H1 (cell line): ENCODE measurements around the gene USP7. TPM values are rescaled to one million over a fixed set of nuclear protein-coding genes. Genes with fewer than 3 reads are reported as not detected.

Experiments used
- CTCF ChIA-PET: fragments of 300-600 bp; sonication (Branson Sonifier 250); formaldehyde crosslinking; loops from one replicate; lab custom pipeline; 2021; ENCODE audit not compliant: partially characterized antibody; lab: Charles Lee
- POLR2A ChIA-PET: fragments of 300-600 bp; sonication (Branson Sonifier 250); formaldehyde crosslinking; loops from one replicate; lab custom pipeline; 2021; ENCODE audit warnings: inconsistent platforms; ENCODE audit not compliant: partially characterized antibody; lab: Charles Lee
- DNase-seq, 2 experiments: peaks; one replicate each; pipeline versions ENCODE4 v3.0.0 to v3.0.0-alpha.2; 2010 to 2022; ENCODE audit warnings: low spot score in 2 of 2, low read depth in 1 of 2, mixed read lengths in 1 of 2
- FAIRE-seq: peaks from 2 replicates; lab custom pipeline; 2011; peaks lifted over from hg19 to GRCh38; lab: Jason Lieb, UNC
- H2AFZ ChIP-seq: 2 replicates; pipeline ENCODE4 v1.8.1; 2012; ENCODE audit warnings: low read length, inconsistent platforms
- H2AK5ac ChIP-seq: 2 replicates; pipeline ENCODE4 v1.6.1; 2013; ENCODE audit warnings: low read depth, low read length
- H2BK120ac ChIP-seq: replicated peaks from 2 replicates; pipeline ENCODE3; 2013; ENCODE audit warnings: low read depth, low read length, inconsistent platforms
- H2BK12ac ChIP-seq: 2 replicates; pipeline ENCODE4 v1.6.1; 2013; ENCODE audit warnings: low read depth, low read length
- H2BK15ac ChIP-seq: 2 replicates; pipeline ENCODE4 v1.6.1; 2013; ENCODE audit warnings: low read length
- H2BK20ac ChIP-seq: 2 replicates; pipeline ENCODE4 v1.6.1; 2013; ENCODE audit warnings: low read length
- H2BK5ac ChIP-seq: 2 replicates; pipeline ENCODE4 v1.6.1; 2013; ENCODE audit warnings: low read depth, low read length
- H3K14ac ChIP-seq: 2 replicates; pipeline ENCODE4 v1.6.1; 2013; ENCODE audit warnings: inconsistent platforms; ENCODE audit not compliant: insufficient read length
- H3K18ac ChIP-seq: 2 replicates; pipeline ENCODE4 v1.6.1; 2013; ENCODE audit warnings: low read length; ENCODE audit errors: extremely low read depth
- H3K23ac ChIP-seq: 2 replicates; pipeline ENCODE4 v1.6.1; 2013; ENCODE audit warnings: inconsistent platforms; ENCODE audit not compliant: insufficient read length
- H3K23me2 ChIP-seq: 2 replicates; pipeline ENCODE4 v1.6.1; 2013; ENCODE audit warnings: low read depth, low read length
- H3K27ac ChIP-seq: 2 replicates; pipeline ENCODE4 v1.6.1; 2011; ENCODE audit warnings: low read depth, low read length, inconsistent platforms
- H3K27me3 ChIP-seq, 4 experiments: replicated peaks in 1 of 4; 1 replicate in 1 of 4; 2 replicates in 3 of 4; pipeline versions ENCODE4 v1.6.1 to v1.8.1; 2011 to 2013; ENCODE audit warnings: low read length in 3 of 4, mild to moderate bottlenecking in 3 of 4, inconsistent platforms in 2 of 4, mixed read lengths in 2 of 4, moderate library complexity in 1 of 4; ENCODE audit not compliant: control insufficient read depth in 3 of 4, insufficient read depth in 3 of 4; ENCODE audit errors: extremely low read depth in 1 of 4
- H3K36me3 ChIP-seq, 4 experiments: 2 replicates each; pipeline versions ENCODE4 v1.6.1 to v1.8.1; 2011 to 2013; ENCODE audit warnings: mild to moderate bottlenecking in 4 of 4, low read length in 3 of 4, moderate library complexity in 2 of 4, control low read depth in 1 of 4, inconsistent platforms in 1 of 4; ENCODE audit not compliant: insufficient read depth in 4 of 4, control insufficient read depth in 2 of 4
- H3K4ac ChIP-seq: replicated peaks from 2 replicates; pipeline ENCODE3; 2013; ENCODE audit warnings: low read length, low read depth, mixed read lengths, inconsistent platforms; ENCODE audit not compliant: insufficient read length
- H3K4me1 ChIP-seq, 4 experiments: replicated peaks in 1 of 4; 1 replicate in 1 of 4; 2 replicates in 3 of 4; pipeline versions ENCODE4 v1.6.1 to v1.8.1; 2011 to 2013; ENCODE audit warnings: low read length in 3 of 4, inconsistent platforms in 2 of 4, mixed read lengths in 1 of 4; ENCODE audit not compliant: insufficient read depth in 4 of 4, control insufficient read depth in 3 of 4
- H3K4me2 ChIP-seq, 2 experiments: 2 replicates each; pipeline versions ENCODE4 v1.6.1 to v1.8.1; 2011 to 2013; ENCODE audit warnings: low read depth in 2 of 2, low read length in 2 of 2, control low read depth in 1 of 2, inconsistent platforms in 1 of 2, mild to moderate bottlenecking in 1 of 2; ENCODE audit not compliant: insufficient read depth in 1 of 2
- H3K4me3 ChIP-seq, 4 experiments: fragments of 200-600, 300-600 bp in 1 of 4; sonication (generic), shearing (Covaris generic), sonication (Bioruptor Twin) in 1 of 4; 2 replicates each; pipeline versions ENCODE4 v1.5.1 to v1.8.1; 2011 to 2016; ENCODE audit warnings: low read length in 4 of 4, low read depth in 3 of 4, control low read depth in 2 of 4, inconsistent platforms in 2 of 4, mild to moderate bottlenecking in 2 of 4, mixed read lengths in 1 of 4, moderate library complexity in 1 of 4; ENCODE audit not compliant: insufficient read depth in 2 of 4; ENCODE audit errors: extremely low read depth in 1 of 4
- H3K56ac ChIP-seq: replicated peaks from 2 replicates; pipeline ENCODE3; 2013; ENCODE audit warnings: low read depth, mild to moderate bottlenecking, mixed read lengths, low read length, inconsistent platforms; ENCODE audit not compliant: insufficient read length
- H3K79me1 ChIP-seq: 2 replicates; pipeline ENCODE4 v1.6.1; 2013; ENCODE audit warnings: low read depth, low read length, control low read depth
- H3K79me2 ChIP-seq, 2 experiments: 2 replicates each; pipeline versions ENCODE4 v1.6.1 to v1.8.1; 2012 to 2013; ENCODE audit warnings: low read length in 2 of 2, mild to moderate bottlenecking in 2 of 2, inconsistent platforms in 1 of 2; ENCODE audit not compliant: insufficient read depth in 2 of 2, control insufficient read depth in 1 of 2
- H3K9ac ChIP-seq, 4 experiments: replicated peaks in 1 of 4; 1 replicate in 1 of 4; 2 replicates in 3 of 4; pipeline versions ENCODE4 v1.6.1 to v1.8.1; 2011 to 2013; ENCODE audit warnings: low read depth in 3 of 4, low read length in 3 of 4, control low read depth in 2 of 4, mild to moderate bottlenecking in 2 of 4, moderate library complexity in 2 of 4, inconsistent platforms in 1 of 4; ENCODE audit errors: extremely low read depth in 1 of 4
- H3K9me3 ChIP-seq, 2 experiments: 2 replicates each; pipeline versions ENCODE4 v1.6.1 to v1.8.1; 2012 to 2013; ENCODE audit warnings: mild to moderate bottlenecking in 2 of 2, moderate library complexity in 2 of 2, control low read depth in 1 of 2, inconsistent platforms in 1 of 2, low read depth in 1 of 2, low read length in 1 of 2, mixed read lengths in 1 of 2; ENCODE audit not compliant: insufficient read depth in 2 of 2
- H4K20me1 ChIP-seq, 2 experiments: replicated peaks in 1 of 2; 2 replicates each; pipeline versions ENCODE3 to v1.8.1; 2011 to 2013; ENCODE audit warnings: inconsistent platforms in 2 of 2, low read length in 2 of 2, mild to moderate bottlenecking in 1 of 2; ENCODE audit not compliant: insufficient read depth in 2 of 2, control insufficient read depth in 1 of 2
- H4K5ac ChIP-seq: 2 replicates; pipeline ENCODE4 v1.6.1; 2013; ENCODE audit warnings: low read length, low read depth, mixed read lengths, inconsistent platforms; ENCODE audit not compliant: insufficient read length
- H4K8ac ChIP-seq: 2 replicates; pipeline ENCODE4 v1.8.0; 2013; ENCODE audit warnings: mild to moderate bottlenecking, moderate library complexity, low read length, inconsistent platforms; ENCODE audit not compliant: insufficient read depth; ENCODE audit errors: extremely low read depth
- H4K91ac ChIP-seq: replicated peaks from 2 replicates; pipeline ENCODE3; 2013; ENCODE audit warnings: low read length, mixed read lengths, inconsistent platforms; ENCODE audit not compliant: insufficient read length
- BCL11A ChIP-seq, 2 experiments: IDR thresholded peaks; one replicate each; pipeline ENCODE4 v1.6.1; 2011; ENCODE audit warnings: low read depth in 2 of 2, low read length in 2 of 2, mild to moderate bottlenecking in 2 of 2
- CHD1 ChIP-seq: IDR thresholded peaks from 2 replicates; pipeline ENCODE4 v1.6.1; 2012; ENCODE audit warnings: low read depth, low read length, improper control_type of control experiment
- EP300 ChIP-seq, 2 experiments: IDR thresholded peaks; 1 replicate in 1 of 2; 2 replicates in 1 of 2; pipeline ENCODE4 v1.6.1; 2011 to 2012; ENCODE audit warnings: low read depth in 2 of 2, low read length in 2 of 2, mild to moderate bottlenecking in 2 of 2, borderline replicate concordance in 1 of 2, inconsistent platforms in 1 of 2, moderate library complexity in 1 of 2
- ZNF274 ChIP-seq: IDR thresholded peaks from 2 replicates; pipeline ENCODE4 v1.7.0; 2012; ENCODE audit warnings: low read length, borderline replicate concordance; ENCODE audit errors: extremely low read depth
- WGBS, 2 experiments: shearing (Covaris generic) in 1 of 2; methylation state at CpG; one replicate each; pipeline versions ENCODE4 v1.1.6 to v1.1.7; 2013 to 2015; ENCODE audit warnings: low lambda C conversion rate in 2 of 2, mixed read lengths in 2 of 2, inconsistent platforms in 1 of 2, low coverage in 1 of 2, missing lambda C conversion rate in 1 of 2; ENCODE audit not compliant: insufficient replicate concordance in 2 of 2, insufficient coverage in 1 of 2, insufficient read length in 1 of 2; ENCODE audit errors: extremely low coverage in 1 of 2, missing lambda C conversion rate in 1 of 2; 5-methylcytosine and 5-hydroxymethylcytosine counted together
- polyA plus RNA-seq, 7 experiments: library from polyadenylated mRNA; depleted of rRNA in 3 of 7; stranded (reverse) in 5 of 7; unstranded in 2 of 7; fragments of >200 nt in 5 of 7; fragments of 200-250 nt in 2 of 7; gene quantifications; 1 replicate in 5 of 7; 2 replicates in 1 of 7; 4 replicates in 1 of 7; pipeline versions ENCODE4 v1.2.1 to v1.2.3, GENCODE V29; 2011 to 2013; ENCODE audit warnings: missing spikeins in 2 of 7, mixed read lengths in 2 of 7
- total RNA-seq: library from RNA; stranded (reverse); fragmentation: NEBNext Ultra II Directional; extraction: Animal tissue kit (Norgen Biotek cat#: 25700); gene quantifications from 2 replicates; pipeline ENCODE4 v1.2.1, GENCODE V29; 2021
- TF ChIP-seq, protein P1 (sequence below): IDR thresholded peaks from 2 replicates; pipeline ENCODE4 v1.6.1; 2011; ENCODE audit warnings: low read depth, mild to moderate bottlenecking, low read length; ENCODE audit not compliant: insufficient read depth

Gene USP7
- total and polyA plus RNA-seq, 2 of the 8 experiments (the other 6 are each of a cell fraction or from before 2014, with no cell fraction given): 21.3 to 211 TPM

DNA sequence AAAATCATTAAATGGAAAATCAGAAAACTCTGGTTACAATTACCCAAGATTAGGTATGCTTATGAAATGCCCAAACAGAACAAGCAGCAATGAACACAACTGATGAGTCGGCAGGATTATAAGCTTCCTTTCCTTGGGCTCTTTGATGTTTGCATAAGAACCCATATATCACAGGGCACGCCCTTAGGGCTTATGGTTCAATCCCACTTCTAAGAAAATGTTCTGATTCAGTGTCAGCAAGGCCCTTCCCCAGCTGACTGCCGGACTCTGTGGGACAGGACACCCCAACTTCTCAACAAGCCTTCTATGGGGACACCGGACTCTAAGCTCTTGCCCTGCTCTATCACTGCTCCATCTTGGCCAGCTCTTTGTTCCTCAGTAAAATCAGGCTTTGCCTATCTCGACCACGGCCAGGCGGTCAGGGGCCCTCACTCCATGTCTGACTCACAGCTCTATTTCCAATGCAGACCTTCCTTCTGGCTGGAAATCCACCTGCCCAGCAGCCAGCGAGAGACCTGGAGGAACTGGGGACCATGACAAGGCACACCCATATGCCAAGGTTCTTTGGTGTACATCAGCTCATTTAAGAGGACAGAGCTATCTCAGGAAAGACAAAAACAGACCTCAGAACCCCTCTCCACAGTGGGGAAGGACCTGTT is 54.8 kb downstream of the USP7 start:
- Histone ChIP-seq H3K4me1 (no peaks in the 10 kb centered on the region; a peak in 1 of 7 replicates), H3K79me1 (peaks cover 11% of the 10 kb centered on the region), H3K9ac (no peak overlapping the region), H2BK20ac (no peak overlapping the region), H3K56ac (no peak overlapping the region), H2BK12ac (no peak overlapping the region), H3K27me3 (no peaks in the 10 kb centered on the region), H2BK15ac (no peak overlapping the region), H3K14ac (no peak overlapping the region), H4K91ac (no peak overlapping the region), H2BK120ac (no peak overlapping the region), H3K27ac (no peak overlapping the region), H3K36me3 (peaks cover 10 to 76% (median 47%) of the 10 kb centered on the region in 4 experiments), H3K18ac (no peak overlapping the region), H3K79me2 (peaks cover 0 to 6% of the 10 kb centered on the region in 2 experiments; a peak in 1 of 4 replicates), H2AK5ac (no peak overlapping the region), H3K23me2 (no peaks in the 10 kb centered on the region), H3K4ac (no peak overlapping the region), H4K8ac (no peak overlapping the region), H3K4me3 (no peak overlapping the region), H4K5ac (no peak overlapping the region), H2BK5ac (no peak overlapping the region), H2AFZ (no peak overlapping the region), H4K20me1 (peaks cover 4 to 9% of the 10 kb centered on the region in 2 experiments), H3K9me3 (no peaks in the 10 kb centered on the region), H3K23ac (no peak overlapping the region), H3K4me2 (no peak overlapping the region)
- ChIA-PET POLR2A (interaction anchor here (0.8 kb wide), 1 partner anchor 15 kb away, joined by 4 read pairs; no protein-coding TSS in a partner anchor), CTCF (interaction anchor here (0.5 to 1.8 kb wide), 10 partner anchors 11 to 226 kb away, joined by 3 to 8 read pairs (median 4); no protein-coding TSS in a partner anchor)
- FAIRE-seq (no peak), DNase-seq (no peak)
- TF ChIP-seq EP300 (IDR thresholded peaks at IDR 0.05; ENCODE audit: borderline replicate concordance in 1 of 2, low read depth in 2 of 2, low read length in 2 of 2) (no peak), CHD1 (no peak), BCL11A (IDR thresholded peaks at IDR 0.05; ENCODE audit: low read depth in 2 of 2, low read length in 2 of 2) (no peak), ZNF274 (no peak)
- TF ChIP-seq, protein P1, sequence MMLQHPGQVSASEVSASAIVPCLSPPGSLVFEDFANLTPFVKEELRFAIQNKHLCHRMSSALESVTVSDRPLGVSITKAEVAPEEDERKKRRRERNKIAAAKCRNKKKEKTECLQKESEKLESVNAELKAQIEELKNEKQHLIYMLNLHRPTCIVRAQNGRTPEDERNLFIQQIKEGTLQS: no peak
- WGBS, 2 experiments: 90% methylated on average over 8 of the region's 8 CpGs; no CpG with 5 or more reads in 1 of the 2 experiments
